ENCODE measurements around the gene CASZ1. TPM values are rescaled to one million over a fixed set of nuclear protein-coding genes. Genes with fewer than 3 reads are reported as not detected.
A peak's percentile ranks its signal among the peaks of the same experiment; 100 is the strongest.

Gene CASZ1
- total RNA-seq, 2 donors from 2014 or later, result 44.3 to 50.3 TPM

DNA sequence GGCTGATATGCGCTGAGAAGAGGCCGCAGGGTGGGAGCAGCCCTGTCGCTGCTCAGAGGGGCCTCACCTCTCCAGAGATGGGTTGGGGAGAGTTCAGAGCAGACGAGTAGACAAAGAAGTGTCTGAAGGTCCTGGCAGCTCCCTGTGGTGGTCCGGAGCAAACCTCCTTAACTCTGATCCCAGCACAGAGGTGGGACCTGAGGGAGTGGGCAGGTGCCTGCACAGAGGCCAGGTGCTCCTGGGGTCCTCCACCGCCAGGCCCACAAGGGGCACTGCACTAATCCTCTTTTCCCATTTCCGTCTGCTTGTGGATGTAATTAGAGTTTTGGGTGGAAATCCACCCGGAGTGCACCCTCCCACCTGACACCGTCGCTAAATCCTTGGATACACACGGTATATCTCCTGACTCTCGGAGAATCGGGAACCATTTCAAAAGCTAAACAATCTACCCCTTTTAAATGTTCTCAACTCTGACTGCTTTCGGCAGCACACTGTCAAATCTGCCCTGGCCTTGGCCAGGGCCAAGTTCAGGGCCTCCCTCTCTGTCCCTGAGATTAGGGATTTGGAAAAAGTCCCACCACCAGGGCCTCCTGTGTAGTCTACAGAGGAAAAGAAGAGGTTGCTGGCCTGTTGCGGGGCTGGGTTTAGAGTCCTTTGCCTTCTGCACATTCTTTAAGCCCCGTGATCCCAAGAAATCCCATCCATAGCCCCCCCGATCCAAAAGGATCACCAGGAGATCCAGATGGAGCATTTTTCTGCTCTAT, 22.4 kb downstream of the CASZ1 start:
- no peak overlapping the region for H3K4me3 ChIP-seq
- H3K4me1 ChIP-seq, result peaks cover 0 to 59% of the 10 kb centered on the region in 2 donors
- TF ChIP-seq, protein P1, sequence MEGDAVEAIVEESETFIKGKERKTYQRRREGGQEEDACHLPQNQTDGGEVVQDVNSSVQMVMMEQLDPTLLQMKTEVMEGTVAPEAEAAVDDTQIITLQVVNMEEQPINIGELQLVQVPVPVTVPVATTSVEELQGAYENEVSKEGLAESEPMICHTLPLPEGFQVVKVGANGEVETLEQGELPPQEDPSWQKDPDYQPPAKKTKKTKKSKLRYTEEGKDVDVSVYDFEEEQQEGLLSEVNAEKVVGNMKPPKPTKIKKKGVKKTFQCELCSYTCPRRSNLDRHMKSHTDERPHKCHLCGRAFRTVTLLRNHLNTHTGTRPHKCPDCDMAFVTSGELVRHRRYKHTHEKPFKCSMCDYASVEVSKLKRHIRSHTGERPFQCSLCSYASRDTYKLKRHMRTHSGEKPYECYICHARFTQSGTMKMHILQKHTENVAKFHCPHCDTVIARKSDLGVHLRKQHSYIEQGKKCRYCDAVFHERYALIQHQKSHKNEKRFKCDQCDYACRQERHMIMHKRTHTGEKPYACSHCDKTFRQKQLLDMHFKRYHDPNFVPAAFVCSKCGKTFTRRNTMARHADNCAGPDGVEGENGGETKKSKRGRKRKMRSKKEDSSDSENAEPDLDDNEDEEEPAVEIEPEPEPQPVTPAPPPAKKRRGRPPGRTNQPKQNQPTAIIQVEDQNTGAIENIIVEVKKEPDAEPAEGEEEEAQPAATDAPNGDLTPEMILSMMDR (IDR thresholded peaks at IDR 0.05), result no peak
- H3K36me3 ChIP-seq, result no peaks in the 10 kb centered on the region
- H3K9me3 ChIP-seq, result no peaks in the 10 kb centered on the region
- peak overlapping the region in 1 of 2 donors; percentile 4 for H3K27ac ChIP-seq
- H3K27me3 ChIP-seq, result no peaks in the 10 kb centered on the region
- DNase-seq (ENCODE audit: low spot score), result no peak

DNA sequence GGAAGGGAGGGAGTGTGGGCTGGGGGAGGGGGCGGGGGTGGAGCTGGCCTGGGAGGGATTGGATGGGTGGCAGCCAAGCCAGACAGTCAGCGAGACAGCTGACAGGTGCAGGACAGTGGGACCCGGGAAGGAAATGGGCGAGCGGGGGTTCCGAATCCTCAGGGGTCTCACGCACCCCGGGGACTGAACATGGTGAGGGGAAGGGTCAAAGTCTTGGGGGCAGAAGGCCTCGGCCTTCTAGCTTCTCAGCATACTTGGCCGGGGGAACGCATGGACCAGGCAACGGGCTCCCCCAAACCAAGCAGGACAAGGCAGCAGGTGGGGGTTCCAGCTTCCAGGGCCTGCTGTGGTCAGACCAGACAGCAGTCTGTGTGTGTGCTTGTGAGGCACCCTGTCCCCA, 23.1 kb downstream of the CASZ1 start:
- no peaks in the 10 kb centered on the region for H3K27me3 ChIP-seq
- DNase-seq (ENCODE audit: low spot score), result no peak
- H3K36me3 ChIP-seq, result no peaks in the 10 kb centered on the region
- H3K9me3 ChIP-seq, result no peaks in the 10 kb centered on the region
- no peak overlapping the region for H3K27ac ChIP-seq
- H3K4me1 ChIP-seq, result peaks cover 0 to 52% of the 10 kb centered on the region in 2 donors
- H3K4me3 ChIP-seq, result no peak overlapping the region
- TF ChIP-seq, protein P1 (IDR thresholded peaks at IDR 0.05), result no peak

DNA sequence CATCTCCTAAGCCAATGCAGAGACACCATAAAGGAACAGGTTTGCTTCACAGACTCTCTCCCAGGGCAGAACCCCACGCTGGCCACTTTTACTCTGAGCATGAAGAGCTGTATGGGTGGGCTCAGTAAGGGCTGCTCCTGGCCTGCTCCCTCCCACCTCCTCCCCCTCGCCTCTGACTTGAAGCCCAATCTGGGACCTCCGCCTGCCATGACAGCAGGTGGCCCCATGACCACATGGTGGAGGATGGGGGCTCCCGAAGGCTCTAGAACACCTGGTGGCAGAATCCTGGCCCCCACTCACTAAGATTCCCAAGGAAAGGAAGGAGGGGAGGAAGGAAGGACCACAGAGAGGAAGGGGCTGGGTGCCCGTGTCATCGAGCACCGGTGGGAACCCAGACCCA, 23.7 kb downstream of the CASZ1 start:
- TF ChIP-seq, protein P1 (IDR thresholded peaks at IDR 0.05), result no peak
- H3K4me1 ChIP-seq, result peaks cover 0 to 50% of the 10 kb centered on the region in 2 donors
- no peaks in the 10 kb centered on the region for H3K27me3 ChIP-seq
- no peaks in the 10 kb centered on the region for H3K36me3 ChIP-seq
- H3K27ac ChIP-seq, result no peak overlapping the region
- no peak for DNase-seq (ENCODE audit: low spot score)
- no peak overlapping the region for H3K4me3 ChIP-seq
- no peaks in the 10 kb centered on the region for H3K9me3 ChIP-seq

DNA sequence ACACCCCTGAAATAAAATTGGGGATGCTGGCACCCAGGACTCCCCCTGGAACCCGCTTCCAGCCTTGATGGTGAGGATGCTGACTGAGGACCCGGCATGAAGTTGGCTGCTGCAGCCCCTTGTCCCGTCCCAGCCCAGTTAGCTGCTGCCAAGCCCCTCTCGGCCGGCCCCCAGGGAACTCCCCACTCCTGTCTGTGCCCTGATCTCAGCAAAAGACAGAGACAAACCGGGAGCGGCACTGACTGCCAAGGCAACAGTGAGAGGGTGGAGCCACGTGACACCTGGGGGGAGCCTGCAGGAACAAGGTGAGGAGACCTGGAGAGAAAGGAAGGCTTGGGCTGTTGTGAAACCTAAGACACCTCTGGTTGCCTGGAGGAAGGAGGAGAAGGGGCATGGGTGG, 24.7 kb downstream of the CASZ1 start:
- no peak for DNase-seq (ENCODE audit: low spot score)
- no peaks in the 10 kb centered on the region for H3K9me3 ChIP-seq
- H3K4me3 ChIP-seq, result no peak overlapping the region
- peaks cover 0 to 56% of the 10 kb centered on the region in 2 donors for H3K4me1 ChIP-seq
- H3K27ac ChIP-seq, result no peak overlapping the region
- TF ChIP-seq, protein P1 (IDR thresholded peaks at IDR 0.05), result no peak
- H3K27me3 ChIP-seq, result no peaks in the 10 kb centered on the region
- H3K36me3 ChIP-seq, result no peaks in the 10 kb centered on the region

GRCh38 chr1:10768552-10768951, 27.9 kb downstream of the CASZ1 start:
- Histone ChIP-seq H3K9me3 (no peaks in the 10 kb centered on the region), H3K27me3 (no peaks in the 10 kb centered on the region), H3K27ac (no peak overlapping the region), H3K36me3 (no peaks in the 10 kb centered on the region), H3K4me1 (peaks cover 0 to 56% of the 10 kb centered on the region in 2 donors), H3K4me3 (no peak overlapping the region)
- TF ChIP-seq, protein P1 (IDR thresholded peaks at IDR 0.05), result no peak
- DNase-seq (ENCODE audit: low spot score), result no peak

DNA sequence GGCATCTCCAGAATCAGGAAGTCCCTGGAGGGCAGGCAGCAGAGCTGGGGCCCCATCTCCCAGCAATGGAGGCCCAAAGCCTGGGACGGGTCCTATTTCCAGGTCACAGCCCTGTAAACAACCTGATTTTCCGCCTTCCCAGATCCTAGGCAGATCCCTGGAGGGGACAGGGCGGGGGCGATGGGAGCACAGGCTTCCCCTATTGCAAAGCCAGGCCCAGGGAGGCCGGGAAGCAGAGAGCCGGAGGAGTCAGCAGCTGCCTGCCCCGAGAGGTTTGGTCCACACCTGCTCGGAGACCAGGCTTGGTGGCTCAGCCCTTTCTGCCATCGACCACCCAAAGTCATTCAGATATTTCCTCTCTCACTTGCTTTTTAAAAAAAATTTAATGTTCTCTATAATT, 29.2 kb downstream of the CASZ1 start:
- H3K9me3 ChIP-seq, result no peaks in the 10 kb centered on the region
- peaks cover 0 to 56% of the 10 kb centered on the region in 2 donors for H3K4me1 ChIP-seq
- no peaks in the 10 kb centered on the region for H3K36me3 ChIP-seq
- no peak overlapping the region for H3K4me3 ChIP-seq
- peak overlapping the region in 1 of 2 donors; percentile 33 for H3K27ac ChIP-seq
- TF ChIP-seq, protein P1 (IDR thresholded peaks at IDR 0.05), result no peak
- DNase-seq (ENCODE audit: low spot score), result no peak
- H3K27me3 ChIP-seq, result no peaks in the 10 kb centered on the region
